Caki2 (cell line): ENCODE results near the gene DNAJC4. TPM values are rescaled to one million over a fixed set of nuclear protein-coding genes. Genes with fewer than 3 reads are reported as not detected.

Experiments used
- DNase-seq: peaks from one replicate; pipeline ENCODE4 v3.0.0-alpha.2; 2015; ENCODE audit warnings: low read depth
- in situ Hi-C: cut with HindIII; loops from 2 replicates; pipeline ENCODE4 v1.10.0; 2016; ENCODE audit warnings: low sequenced_read_pairs, low pct_unique_long_range_greater_than_20kb, mixed read lengths
- total RNA-seq: library from RNA; depleted of rRNA; stranded (reverse); fragments of >200 nt; shearing (Covaris generic); gene quantifications from 2 replicates; pipeline ENCODE4 v1.2.3, GENCODE V29; 2014; ENCODE audit warnings: low replicate concordance

Gene DNAJC4
- total RNA-seq, 1 experiment from 2014 or later = 30.3 TPM

DNA sequence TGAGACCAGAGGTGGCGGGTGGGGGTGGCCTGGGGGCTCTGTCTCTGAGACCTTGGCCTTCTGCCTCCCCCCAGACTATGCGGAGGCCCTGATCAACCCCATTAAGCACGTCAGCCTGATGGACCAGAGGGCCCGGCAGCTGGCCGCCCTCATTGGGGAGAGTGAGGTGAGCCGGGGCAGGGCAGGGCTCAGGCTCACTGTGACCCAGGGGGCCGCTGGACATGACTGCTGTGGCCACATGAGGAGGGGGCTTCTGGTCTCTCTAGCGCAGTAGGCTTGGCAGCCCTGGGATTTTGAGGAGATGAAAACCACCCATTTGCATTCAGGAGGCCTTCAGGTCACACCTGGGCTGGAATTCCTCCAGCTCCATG, 33.6 kb downstream of the DNAJC4 start:
- in situ Hi-C loops = no loop called here

DNA sequence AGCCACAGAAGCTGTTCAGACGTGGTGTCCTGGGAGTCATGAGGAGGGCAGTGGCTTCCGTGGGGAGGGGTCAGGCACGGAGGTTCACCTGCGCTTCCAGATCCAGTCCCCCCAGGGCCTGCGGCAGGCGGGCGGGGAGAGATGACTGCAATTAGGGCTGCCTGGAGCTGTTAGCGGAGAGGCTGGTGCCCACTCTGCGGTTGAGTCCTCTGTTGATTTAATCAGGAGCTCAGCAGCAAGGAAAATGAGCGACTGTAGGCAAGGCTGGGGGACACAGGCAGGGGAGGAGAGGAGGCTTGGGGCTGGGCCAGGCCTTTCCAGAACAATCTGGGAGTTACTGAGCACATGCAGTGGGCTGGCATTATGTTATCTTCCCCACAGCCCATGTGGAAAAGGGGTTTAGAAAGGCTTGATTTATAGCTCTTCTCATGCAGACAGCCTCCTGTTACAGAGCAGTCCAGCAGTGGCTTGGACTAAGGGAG, 34.1 kb downstream of the DNAJC4 start:
- in situ Hi-C loops = no loop called here
- DNase-seq = no peak

More for the DNA sequence above, 33.6 kb downstream of the DNAJC4 start:
- DNase-seq = no peak

DNA sequence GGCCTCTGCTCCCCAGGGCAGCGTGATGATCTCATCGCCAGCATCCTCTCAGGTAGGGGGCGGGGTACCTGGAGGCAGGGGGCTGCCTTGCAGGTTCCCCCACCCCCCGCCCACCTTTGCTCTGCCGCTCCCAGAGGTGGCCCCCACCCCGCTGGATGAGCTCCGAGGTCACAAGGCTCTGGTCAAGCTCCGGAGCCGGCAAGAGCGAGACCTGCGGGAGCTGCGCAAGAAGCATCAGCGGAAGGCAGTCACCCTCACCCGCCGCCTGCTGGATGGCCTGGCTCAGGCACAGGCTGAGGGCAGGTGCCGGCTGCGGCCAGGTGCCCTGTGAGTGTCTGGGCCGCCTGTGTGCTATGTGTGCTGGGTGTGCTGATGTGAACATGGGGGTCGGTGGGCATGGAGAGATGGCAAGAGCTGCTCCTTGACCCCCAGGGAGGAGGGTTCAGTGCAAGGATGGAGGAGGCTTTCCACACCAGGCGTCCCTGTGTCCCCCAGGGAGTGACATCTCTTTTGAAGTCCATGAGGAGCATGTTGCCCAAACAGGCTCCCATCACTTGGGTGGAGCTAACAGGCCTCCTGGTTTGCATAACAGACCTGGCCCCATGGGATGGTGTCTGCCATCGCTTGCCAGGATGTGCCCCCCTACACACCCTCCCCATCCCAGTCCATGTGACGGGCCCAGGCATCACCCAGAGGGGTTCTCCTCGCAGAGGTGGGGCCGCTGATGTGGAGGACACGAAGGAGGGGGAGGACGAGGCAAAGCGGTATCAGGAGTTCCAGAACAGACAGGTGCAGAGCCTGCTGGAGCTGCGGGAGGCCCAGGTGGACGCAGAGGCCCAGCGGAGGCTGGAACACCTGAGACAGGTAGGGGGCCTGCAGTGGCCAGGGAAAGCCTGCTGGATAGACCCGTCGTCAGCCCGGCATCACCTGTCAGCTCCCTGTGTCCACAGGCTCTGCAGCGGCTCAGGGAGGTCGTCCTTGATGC, 35.1 kb downstream of the DNAJC4 start:
- in situ Hi-C loops = no loop called here
- no peak for DNase-seq

DNA sequence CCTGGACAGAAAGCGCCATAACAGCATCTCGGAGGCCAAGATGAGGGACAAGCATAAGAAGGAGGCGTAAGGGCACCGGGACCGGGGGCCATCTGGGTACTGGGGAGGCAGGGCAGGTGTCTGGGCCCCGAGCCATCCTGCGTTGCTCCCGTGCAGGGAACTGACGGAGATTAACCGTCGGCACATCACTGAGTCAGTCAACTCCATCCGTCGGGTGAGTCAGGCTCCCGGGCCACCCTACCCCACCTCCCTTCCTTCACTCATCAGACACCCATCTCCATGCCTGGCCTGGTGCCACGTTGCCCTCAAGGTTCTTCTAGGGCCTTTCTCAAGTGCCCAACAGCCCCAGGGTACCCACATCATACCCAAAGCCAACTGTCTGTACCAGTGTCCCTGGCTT, 36.0 kb downstream of the DNAJC4 start:
- in situ Hi-C loops = no loop called here
- no peak for DNase-seq

DNA sequence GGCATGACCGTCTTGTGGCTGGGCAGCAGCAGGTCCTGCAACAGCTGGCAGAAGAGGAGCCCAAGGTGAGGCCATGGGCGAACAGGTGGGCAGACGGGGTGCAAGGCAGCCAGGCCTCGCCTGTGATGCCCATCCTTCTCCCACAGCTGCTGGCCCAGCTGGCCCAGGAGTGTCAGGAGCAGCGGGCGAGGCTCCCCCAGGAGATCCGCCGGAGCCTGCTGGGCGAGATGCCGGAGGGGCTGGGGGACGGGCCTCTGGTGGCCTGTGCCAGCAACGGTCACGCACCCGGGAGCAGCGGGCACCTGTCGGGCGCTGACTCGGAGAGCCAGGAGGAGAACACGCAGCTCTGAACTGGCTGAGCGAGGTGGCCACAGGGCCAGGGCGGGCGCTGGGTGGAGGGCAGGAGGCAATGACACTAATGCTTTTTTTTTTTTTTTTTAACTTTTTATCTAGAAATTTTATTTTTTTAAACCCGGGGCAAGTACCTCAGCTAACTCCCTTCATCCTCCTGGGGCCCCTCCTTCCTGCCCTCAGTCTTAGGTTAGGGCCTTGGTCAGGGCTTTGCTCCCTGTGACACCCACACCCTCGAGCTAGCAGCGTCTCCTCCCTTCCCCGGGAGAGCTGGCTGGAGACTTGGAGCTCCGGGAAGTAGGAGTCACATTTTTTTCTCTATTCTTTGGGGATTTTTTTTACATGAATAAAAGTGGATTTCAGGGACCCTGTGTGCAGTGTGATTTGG, 37.0 kb downstream of the DNAJC4 start:
- DNase-seq = no peak
- in situ Hi-C loops = no loop called here

DNA sequence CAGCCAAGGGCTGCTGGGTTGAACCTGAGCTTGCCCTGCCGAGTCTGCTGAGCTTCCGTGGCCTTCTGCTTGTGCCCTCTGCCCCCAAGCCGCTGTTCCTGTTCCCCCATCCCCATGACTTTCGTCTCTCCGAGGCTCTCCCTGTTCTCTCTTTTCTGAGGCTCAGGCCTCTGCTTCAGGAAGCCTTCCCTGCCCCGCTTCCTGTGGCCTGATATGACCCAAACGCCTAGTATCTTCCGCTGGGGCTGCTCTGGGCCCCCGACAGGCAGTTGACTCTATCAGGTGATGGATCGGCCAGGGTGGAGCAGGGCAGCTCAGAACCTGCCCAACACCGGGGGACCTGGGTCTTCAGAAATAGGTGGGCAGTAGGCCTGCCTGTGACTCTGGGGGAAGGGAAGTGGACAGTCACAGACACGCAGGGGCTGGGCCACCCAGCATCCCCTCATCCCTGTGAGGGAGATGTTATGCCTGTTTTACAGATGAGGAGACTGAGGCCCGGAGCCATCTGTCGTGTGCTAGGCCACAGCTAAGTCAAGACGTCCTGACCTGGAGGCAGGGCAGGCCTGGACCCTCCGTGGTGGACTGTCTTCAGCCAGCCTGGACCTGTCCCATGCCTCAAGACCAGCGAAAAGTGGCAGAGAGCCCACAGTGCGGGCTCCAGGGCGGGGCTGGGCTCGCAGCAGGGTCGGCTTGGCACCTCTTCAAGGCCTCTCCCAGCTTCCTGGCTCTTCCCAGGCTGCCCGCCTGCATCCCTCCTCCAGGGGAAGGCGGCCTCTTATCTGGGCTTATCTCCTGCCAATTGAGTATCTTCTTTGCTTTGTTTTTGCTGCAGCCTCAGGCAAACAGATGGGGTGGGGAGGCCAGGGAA, 37.9 kb downstream of the DNAJC4 start:
- DNase-seq = peak; percentile 44
- in situ Hi-C loops = no loop called here

DNA sequence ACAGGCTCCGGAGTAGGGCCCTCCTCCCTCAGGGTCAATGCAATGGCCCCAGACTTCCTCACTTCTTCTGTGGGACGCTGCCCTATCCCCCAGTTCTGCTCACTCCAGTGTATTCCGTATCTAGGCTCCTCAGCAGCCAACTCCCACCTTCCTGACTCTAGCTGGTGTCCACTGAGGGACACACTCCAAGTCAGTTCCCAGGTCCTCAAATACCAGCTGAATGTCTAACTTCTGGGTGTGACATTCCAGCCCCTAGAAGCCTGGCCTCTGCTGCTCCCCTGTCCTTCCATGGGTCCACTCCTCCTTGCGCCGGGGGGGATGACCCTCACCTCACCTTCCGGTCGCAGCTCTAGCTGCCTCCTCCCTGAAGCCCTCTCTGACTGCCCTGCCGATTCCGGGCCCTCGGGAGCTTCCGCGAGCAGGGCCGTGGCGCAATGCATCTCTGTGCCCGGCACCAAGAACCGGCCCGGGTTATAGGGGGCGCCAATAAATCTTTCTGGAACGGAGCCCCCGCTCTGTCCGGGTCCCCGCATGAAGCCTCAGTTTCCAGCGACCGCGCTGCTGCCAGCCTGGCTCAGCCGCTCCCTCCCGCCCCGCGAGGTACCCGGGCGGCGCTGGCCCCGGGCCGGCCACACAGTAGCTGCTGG, 38.7 kb downstream of the DNAJC4 start:
- in situ Hi-C loops = no loop called here
- peak; percentile 50 for DNase-seq

DNA sequence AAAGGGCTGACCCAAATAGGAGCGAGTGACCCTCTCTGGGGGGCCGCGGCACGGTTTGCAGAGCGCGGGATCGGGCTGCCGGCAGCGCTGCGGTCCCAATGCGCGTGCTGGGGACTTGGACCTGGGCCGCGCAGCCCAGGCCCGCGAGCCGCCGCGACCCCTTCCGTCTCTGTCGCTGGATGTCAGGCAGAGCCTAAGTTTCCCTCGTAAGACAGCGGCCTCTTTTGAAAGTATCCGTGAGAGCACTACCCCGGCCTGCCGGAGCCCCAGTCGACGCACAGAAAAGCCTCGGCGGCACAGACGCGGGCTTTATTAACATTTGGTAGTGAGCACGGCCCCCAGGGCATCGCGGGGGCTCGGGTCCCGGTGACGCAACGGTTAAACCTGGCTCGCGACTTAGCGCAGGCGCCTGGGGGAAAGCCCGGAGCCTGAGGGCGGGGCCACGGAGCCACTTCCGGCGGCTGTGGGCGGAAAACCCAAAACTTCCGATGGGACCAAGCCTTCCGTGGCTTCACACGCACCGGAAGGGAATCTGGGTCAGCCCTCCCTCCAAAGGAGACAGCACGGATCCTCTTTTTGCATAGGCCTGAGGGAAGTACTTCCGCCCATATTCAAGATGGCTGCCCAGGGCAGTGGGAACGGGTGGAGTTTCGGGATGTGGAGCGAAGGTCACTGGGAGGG, 39.3 kb downstream of the DNAJC4 start:
- in situ Hi-C loops = no loop called here
- peak; percentile 99 for DNase-seq

DNA sequence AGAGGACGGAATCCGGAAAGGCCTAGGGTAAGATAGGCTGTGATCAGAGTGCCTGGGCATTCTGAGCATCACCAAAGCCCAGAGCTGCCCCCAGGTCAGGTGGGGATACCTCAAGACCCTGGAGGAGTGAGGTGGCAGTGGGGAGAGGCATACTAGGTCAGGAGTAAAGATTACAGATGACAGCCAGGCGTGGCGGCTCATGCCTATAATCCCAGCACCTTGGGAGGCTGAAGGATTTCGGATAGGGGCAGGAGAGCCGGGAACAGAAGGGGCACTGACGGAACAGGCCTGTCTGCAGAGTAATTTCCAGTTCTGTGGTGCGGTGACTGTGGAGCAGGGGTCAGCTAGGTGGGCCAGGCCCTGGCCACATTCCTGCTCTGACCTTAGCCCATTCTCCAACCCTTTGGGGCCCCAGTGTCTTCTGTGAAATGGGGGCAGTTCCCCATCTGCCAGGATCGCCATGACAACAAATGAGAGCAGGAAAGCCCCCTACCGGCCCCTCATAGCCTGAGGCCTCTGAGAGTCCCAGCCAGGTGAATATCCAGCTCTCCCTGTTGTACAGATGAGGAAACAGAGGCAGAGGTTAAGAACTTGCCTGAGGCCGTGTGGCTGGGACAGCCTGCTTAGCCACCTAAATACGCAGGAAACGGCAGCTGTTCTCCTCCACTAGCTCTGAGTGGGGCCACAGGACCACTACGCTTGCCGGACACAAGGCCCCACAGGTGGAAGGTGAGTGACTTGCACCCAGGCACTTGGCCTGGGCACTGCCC, 44.9 kb downstream of the DNAJC4 start:
- in situ Hi-C loops = no loop called here
- no peak for DNase-seq

DNA sequence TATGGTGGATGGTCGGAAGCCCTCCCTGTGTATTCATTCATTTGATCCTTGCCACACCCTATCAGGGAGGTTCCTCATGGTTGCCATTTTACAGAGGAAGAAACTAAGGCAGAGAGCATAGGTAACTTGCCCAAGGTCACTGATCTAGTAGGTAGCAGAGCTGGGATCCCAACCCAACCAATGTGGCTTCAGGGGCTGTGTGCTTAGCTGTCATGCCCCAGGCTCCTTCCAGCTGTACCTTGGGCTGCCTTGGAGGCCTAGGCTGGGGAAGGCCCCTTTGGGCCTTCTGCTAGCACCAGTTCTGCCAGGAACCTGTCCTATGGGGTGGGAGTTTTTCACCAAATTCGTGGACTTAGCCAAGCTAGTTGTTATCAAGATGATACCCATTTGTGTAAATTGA, 45.5 kb downstream of the DNAJC4 start:
- in situ Hi-C loops = no loop called here
- no peak for DNase-seq

DNA sequence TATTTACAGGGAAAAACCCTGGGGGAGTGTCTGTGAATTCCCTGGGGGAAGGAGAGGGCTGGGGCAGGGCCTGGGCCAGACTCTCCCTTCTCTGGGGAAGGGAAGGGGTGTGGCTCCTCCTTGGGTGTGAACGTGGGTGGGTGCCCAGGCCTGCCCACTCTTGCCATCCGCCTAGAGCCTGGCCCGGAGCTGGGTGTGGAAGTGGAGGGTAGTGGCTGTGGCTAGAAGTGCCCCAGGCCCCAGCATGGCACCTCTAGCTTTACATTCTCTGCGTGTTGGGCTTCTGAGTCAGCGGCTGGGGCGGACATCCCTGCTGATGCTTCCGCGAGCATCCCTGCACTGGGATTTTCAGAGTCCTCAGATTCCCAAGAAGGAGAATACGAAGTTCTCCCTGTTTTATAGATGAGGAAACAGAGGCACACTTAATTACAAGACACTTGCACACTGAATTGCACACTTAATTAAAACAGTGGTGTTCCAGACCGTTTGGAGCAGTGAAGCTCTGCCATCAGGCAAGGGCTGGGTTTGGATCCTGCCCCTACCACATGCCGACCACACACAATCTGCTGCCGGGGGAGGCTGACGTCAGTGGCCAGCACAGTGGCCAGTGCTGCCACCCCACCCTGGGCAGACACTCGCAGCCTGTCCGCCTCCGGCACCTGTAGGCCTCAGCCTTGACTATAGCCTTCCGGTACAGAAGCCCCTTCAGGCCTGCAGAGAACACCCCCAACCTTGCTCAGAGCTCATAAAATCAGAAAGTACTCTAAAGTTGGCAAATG, 46.5 kb downstream of the DNAJC4 start:
- in situ Hi-C loops = no loop called here
- no peak for DNase-seq

DNA sequence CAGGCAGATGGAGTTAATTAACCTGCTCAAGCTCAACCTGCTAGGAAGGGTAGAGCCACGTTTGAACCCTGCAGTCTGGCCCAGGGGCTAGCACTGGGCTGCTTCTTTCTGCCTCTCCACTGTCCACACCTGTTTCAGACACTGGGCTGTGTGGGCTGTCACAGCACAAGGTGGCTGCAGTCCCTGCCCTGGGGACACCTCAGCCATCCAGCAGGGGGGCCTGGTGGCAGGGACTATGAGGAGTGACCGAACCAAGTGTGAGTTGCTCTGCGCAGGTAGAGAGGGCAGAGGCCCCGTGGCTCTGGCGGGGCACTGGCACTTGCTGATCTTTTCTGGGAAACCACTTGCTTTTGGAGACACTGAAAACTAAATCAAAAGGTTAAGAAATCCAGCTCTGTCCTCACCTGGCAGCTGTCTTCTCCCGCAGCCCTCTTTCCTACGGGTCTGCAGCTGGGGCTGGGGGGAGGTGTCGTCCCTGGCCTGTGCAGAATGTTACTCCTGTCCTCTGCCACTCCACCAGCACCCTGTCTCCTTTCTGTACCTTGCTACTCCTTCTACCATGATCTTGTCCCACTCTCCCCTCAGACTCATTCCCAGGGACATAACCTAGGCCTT, 48.3 kb downstream of the DNAJC4 start:
- in situ Hi-C loops = no loop called here
- DNase-seq = no peak

DNA sequence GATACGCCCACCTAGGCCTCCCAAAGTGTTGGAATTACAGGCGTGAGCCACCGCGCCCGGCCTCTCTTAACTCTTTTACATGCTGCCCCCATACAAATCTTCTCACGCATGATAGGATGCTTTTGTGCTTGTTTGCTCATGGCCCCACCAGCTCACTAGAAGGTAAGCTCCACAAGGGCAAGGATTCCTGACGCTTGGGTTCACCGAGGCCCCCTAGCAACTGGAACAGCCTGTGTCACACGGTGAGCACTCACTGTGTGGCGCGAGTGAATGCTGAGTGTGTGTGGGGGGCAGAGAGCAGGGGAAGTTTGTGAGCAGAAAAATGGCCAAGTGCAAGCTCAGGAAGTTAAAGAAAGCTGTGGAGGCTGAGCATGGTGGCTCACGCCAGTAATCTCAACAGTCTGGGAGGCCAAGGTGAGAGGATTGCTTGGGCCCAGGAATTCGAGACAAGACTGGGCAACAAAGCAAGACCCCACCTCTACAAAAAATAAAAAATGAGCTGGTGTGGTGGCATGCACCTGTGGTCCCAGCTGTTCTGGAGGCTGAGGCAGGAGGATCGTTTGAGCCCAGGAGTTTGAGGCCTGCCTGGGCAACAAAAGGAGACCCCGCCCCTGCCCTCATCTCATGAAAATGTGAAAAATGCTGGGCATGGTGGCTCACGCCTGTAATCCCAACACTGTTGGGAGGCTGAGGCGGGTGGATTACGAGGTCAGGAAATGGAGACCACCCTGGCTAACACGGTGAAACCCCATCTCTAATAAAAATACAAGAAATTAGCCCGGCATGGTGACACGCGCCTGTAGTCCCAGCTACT, 51.8 kb downstream of the DNAJC4 start:
- DNase-seq = no peak
- in situ Hi-C loops = no loop called here

DNA sequence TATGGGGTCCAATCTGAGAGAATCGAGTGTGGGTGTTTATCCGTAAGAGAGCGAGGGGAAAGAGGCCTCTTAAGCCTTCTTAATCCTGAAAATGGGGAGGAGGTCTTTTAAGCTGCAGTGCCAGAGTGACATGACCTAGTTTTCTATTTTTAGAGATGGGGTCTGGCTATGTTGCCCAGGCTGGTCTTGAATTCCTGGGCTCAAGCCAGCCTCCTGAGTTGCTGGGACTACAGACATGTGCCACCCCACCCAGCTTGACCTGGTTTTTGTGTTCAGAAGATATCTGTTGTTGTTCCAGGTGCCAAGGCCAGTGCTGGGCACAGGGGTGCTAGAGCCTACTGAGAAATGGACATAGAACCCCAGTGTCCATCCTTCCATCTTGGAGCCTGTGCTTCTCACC, 52.7 kb downstream of the DNAJC4 start:
- DNase-seq = no peak
- in situ Hi-C loops = no loop called here
